ENCODE results near the gene JARID2. TPM values are rescaled to one million over a fixed set of nuclear protein-coding genes. Genes with fewer than 3 reads are reported as not detected.

JARID2 gene
- total RNA-seq, 1 donor from 2014 or later, result 65.6 TPM

DNA sequence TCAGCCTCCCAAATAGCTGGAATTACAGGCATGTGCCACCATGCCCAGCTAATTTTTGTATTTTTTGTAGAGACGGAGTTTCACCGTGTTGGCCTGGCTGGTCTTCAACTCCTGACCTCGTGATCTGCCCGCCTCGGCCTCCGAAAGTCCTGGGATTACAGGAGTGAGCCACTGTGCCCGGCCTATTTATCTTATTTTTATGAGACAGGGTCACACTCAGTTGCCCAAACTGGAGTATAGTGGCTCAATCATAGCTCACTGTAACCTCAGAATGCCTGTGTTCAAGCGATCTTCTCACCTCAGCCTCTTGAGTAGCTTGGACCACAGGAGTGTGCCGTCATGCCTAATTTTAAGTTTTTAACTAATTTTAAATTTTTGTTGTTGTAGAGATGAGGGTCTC, 114.4 kb downstream of the JARID2 start:
- TF ChIP-seq, protein P1, sequence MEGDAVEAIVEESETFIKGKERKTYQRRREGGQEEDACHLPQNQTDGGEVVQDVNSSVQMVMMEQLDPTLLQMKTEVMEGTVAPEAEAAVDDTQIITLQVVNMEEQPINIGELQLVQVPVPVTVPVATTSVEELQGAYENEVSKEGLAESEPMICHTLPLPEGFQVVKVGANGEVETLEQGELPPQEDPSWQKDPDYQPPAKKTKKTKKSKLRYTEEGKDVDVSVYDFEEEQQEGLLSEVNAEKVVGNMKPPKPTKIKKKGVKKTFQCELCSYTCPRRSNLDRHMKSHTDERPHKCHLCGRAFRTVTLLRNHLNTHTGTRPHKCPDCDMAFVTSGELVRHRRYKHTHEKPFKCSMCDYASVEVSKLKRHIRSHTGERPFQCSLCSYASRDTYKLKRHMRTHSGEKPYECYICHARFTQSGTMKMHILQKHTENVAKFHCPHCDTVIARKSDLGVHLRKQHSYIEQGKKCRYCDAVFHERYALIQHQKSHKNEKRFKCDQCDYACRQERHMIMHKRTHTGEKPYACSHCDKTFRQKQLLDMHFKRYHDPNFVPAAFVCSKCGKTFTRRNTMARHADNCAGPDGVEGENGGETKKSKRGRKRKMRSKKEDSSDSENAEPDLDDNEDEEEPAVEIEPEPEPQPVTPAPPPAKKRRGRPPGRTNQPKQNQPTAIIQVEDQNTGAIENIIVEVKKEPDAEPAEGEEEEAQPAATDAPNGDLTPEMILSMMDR (IDR thresholded peaks at IDR 0.05; ENCODE audit: unreplicated experiment), result no peak
- Mint-ChIP-seq H3K27me3 (no peaks in the 10 kb centered on the region), H3K9me3 (ENCODE audit: low read depth) (no peaks in the 10 kb centered on the region), H3K4me3 (ENCODE audit: low read depth) (no peak overlapping the region), H3K36me3 (ENCODE audit: insufficient read depth) (no peaks in the 10 kb centered on the region), H3K4me1 (ENCODE audit: low read depth) (peaks cover 29% of the 10 kb centered on the region), H3K27ac (no peak overlapping the region)
- DNase-seq (ENCODE audit: low spot score, unreplicated experiment), result no peak

DNA sequence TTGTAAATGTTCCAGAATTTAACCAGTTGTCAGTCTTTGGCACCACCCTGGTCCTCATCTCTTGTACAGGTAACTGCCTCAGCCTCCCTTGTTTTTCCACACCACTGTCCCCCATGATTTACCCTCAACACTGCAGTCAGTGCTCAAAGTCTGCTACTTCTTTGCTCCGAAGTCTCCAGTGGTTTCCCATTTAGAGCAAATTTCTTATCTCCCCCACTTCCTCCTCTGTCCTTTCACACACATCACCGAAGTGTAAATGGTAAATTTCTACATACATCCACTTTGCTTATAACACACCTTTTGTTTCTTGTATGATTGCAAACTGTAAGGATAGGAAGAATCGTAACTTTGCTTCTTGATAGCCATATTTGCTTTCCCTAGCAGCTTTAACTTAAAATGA, 115.3 kb downstream of the JARID2 start:
- no peak overlapping the region for H3K4me3 Mint-ChIP-seq (ENCODE audit: low read depth)
- no peak overlapping the region for H3K27ac Mint-ChIP-seq
- H3K27me3 Mint-ChIP-seq, result no peaks in the 10 kb centered on the region
- peaks cover 36% of the 10 kb centered on the region for H3K4me1 Mint-ChIP-seq (ENCODE audit: low read depth)
- H3K36me3 Mint-ChIP-seq (ENCODE audit: insufficient read depth), result no peaks in the 10 kb centered on the region
- no peak for DNase-seq (ENCODE audit: low spot score, unreplicated experiment)
- TF ChIP-seq, protein P1 (IDR thresholded peaks at IDR 0.05; ENCODE audit: unreplicated experiment), result no peak
- no peaks in the 10 kb centered on the region for H3K9me3 Mint-ChIP-seq (ENCODE audit: low read depth)

DNA sequence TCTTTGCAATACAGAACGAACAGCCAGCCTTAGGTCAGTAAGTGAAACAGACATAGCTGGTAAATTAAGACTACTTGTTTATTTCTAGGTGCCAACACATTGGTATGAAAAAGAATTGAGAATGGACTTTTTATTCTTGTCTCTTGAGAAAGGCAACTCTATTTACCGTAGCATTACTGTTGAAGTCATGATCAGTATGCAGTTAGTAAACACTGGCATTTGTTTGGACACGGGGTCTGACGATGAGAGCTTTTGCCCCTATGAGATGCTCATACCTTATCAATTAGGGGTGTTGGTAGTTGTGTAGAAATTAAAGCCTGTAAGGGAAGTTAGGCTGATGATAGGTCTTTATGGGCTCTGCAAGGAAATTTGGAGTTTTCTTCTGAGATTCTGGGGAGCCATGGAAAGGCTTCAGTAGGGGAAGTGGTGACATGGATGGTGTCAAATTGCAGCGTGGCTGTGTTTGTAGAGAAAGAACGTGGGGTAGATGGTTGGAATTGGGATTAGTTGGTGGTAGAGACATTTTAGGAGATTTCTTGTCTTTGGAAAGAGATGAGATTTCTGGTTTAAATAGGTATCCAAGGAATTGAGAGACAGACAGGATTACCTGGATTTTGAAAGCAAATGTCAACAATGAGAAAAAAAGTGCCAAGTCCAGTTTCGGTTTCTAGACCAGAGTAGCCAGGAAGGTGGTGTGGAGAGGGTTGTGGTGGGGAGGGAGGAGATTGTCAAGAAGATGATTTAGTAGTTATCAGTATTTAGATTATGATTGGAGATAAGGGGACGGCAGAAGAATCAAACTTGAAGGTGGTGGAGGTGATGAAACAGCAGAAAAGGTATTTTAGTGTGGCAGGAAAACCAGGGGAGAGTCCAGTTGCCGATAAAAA, 116.6 kb downstream of the JARID2 start:
- TF ChIP-seq, protein P1 (IDR thresholded peaks at IDR 0.05; ENCODE audit: unreplicated experiment), result no peak
- Mint-ChIP-seq H3K27ac (no peak overlapping the region), H3K4me1 (ENCODE audit: low read depth) (peaks cover 36% of the 10 kb centered on the region), H3K36me3 (ENCODE audit: insufficient read depth) (no peaks in the 10 kb centered on the region), H3K27me3 (no peaks in the 10 kb centered on the region), H3K9me3 (ENCODE audit: low read depth) (no peaks in the 10 kb centered on the region), H3K4me3 (ENCODE audit: low read depth) (no peak overlapping the region)
- no peak for DNase-seq (ENCODE audit: low spot score, unreplicated experiment)

DNA sequence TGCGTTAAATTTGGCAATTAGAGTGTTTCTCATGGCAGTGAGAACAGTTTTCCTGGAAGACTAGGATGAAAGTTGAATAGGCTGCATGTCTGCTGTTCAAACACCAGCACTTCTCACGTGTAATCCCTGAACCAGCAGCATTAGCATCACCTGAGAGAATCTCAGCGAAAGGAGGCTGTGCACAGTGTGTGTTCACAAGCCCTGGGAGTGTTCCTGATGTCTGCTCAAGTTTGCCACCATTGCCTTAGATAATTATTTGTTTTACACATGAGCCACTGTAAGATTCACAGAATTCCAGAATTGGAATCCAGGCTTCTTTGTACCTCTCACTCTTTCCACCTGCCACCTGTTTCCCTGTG, 117.3 kb downstream of the JARID2 start:
- Mint-ChIP-seq H3K9me3 (ENCODE audit: low read depth) (no peaks in the 10 kb centered on the region), H3K4me1 (ENCODE audit: low read depth) (peaks cover 31% of the 10 kb centered on the region), H3K36me3 (ENCODE audit: insufficient read depth) (no peaks in the 10 kb centered on the region), H3K27ac (no peak overlapping the region), H3K27me3 (no peaks in the 10 kb centered on the region), H3K4me3 (ENCODE audit: low read depth) (no peak overlapping the region)
- TF ChIP-seq, protein P1 (IDR thresholded peaks at IDR 0.05; ENCODE audit: unreplicated experiment), result no peak
- no peak for DNase-seq (ENCODE audit: low spot score, unreplicated experiment)

DNA sequence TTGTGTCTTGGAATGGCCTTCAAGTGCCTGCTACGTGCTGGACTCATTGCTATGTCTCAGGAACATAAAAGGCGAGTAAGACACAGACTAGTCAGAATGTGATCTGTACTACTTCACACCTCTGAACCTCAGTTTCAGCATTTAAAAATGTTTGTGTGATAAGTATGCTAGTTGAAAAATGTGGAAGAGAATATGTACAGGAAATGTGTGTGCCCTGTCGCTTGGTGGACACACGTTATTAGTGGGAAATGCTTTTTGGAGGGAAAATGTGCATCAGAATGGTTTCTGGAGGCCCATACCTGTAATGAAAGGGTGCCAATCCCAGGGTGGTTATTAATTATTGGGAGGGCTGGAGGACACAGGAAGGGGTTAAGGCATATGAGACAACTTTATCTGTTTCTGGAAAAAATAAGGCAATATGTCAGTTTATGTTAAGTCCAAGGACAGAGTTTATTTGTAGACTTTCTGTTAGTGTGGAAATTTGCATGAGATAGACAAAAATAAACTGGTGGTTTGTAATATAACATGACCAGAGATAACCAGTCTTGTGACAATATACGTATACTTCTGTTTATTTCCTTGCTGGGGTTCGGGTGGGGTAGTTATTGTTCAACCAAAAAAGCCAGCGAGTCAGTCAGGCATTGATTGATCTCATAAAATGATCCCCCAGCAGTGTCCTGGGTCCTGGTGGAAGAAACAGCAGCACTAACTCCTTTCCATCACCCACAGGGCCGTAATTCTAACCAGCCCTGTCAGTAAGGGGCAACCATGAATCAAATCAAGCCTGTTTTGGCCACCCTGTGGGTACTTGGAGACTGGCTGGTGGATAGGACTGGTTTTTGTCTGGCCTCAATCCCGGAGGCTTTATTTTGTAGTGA, 117.9 kb downstream of the JARID2 start:
- no peaks in the 10 kb centered on the region for H3K9me3 Mint-ChIP-seq (ENCODE audit: low read depth)
- H3K36me3 Mint-ChIP-seq (ENCODE audit: insufficient read depth), result no peaks in the 10 kb centered on the region
- H3K27ac Mint-ChIP-seq, result peak overlapping the region; percentile 62
- H3K4me3 Mint-ChIP-seq (ENCODE audit: low read depth), result no peak overlapping the region
- no peak for DNase-seq (ENCODE audit: low spot score, unreplicated experiment)
- H3K27me3 Mint-ChIP-seq, result no peaks in the 10 kb centered on the region
- peaks cover 25% of the 10 kb centered on the region for H3K4me1 Mint-ChIP-seq (ENCODE audit: low read depth)
- TF ChIP-seq, protein P1 (IDR thresholded peaks at IDR 0.05; ENCODE audit: unreplicated experiment), result no peak

Data from progenitor cell of endocrine pancreas (in vitro differentiated cells).